Neutrophil (primary cell): ENCODE measurements around the gene SIGLEC8.
"Not testable (repeated sequence)": the region's sequence is repeated elsewhere in the genome, so short reads cannot be mapped to it uniquely, and the experiment has no call there.

Experiments used
- H3K27ac ChIP-seq: fragments of 200-600 bp; sonication (generic); 2 replicates; pipeline ENCODE4 v1.5.1; 2016; ENCODE audit warnings: mild to moderate bottlenecking, moderate library complexity
- H3K27me3 ChIP-seq: fragments of 200-600 bp; sonication (generic); 2 replicates; pipeline ENCODE4 v1.6.0; 2016; ENCODE audit warnings: mild to moderate bottlenecking
- H3K36me3 ChIP-seq: fragments of 200-600 bp; sonication (generic); 2 replicates; pipeline ENCODE4 v1.5.1; 2017
- H3K4me1 ChIP-seq, 2 experiments: fragments of 200-600 bp in 1 of 2; sonication (generic) in 1 of 2; 1 replicate in 1 of 2; 2 replicates in 1 of 2; pipeline versions ENCODE4 v1.5.1 to v1.6.1; 2013 to 2016; ENCODE audit warnings: low read depth in 1 of 2, low read length in 1 of 2, mild to moderate bottlenecking in 1 of 2, moderate library complexity in 1 of 2; ENCODE audit not compliant: control insufficient read depth in 1 of 2, insufficient read depth in 1 of 2
- H3K4me3 ChIP-seq, 2 experiments: fragments of 200-600 bp in 1 of 2; sonication (generic) in 1 of 2; 1 replicate in 1 of 2; 2 replicates in 1 of 2; pipeline ENCODE4 v1.5.1; 2013 to 2016; ENCODE audit warnings: low read depth in 1 of 2, low read length in 1 of 2, mild to moderate bottlenecking in 1 of 2, moderate library complexity in 1 of 2
- H3K9me3 ChIP-seq: fragments of 200-600 bp; sonication (generic); 2 replicates; pipeline ENCODE4 v1.5.1; 2016
- TF ChIP-seq, protein P1 (sequence below): fragments of 200-600 bp; sonication (generic); IDR thresholded peaks from 2 replicates; pipeline ENCODE4 v1.5.1; 2016; ENCODE audit warnings: antibody characterized with exemption

Gene SIGLEC8

DNA sequence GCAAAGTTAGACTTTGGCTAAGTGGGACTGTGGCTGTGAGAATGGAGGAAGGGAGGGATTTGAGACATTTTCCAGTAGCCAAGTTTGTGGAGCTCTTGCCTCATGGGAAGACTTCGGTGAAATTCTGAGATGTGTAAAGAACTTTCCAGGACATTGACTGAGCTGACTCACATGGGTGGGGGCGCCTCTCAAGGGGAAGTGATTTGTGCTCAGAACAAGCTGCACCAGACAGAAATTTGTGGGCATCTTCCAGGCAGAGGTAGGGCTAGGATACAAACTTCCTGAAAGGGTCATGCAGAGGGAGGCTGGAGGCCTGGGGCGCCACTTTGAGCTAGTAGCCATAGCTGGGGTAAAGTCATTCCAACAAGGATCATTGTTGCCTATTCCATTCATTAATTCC is 31.1 kb downstream of the SIGLEC8 start:
- no peaks in the 10 kb centered on the region for H3K27me3 ChIP-seq
- peaks cover 20 to 23% of the 10 kb centered on the region in 2 experiments for H3K4me1 ChIP-seq
- H3K27ac ChIP-seq = no peak overlapping the region
- H3K4me3 ChIP-seq = no peak overlapping the region
- H3K36me3 ChIP-seq = no peaks in the 10 kb centered on the region
- H3K9me3 ChIP-seq = no peaks in the 10 kb centered on the region
- TF ChIP-seq, protein P1, sequence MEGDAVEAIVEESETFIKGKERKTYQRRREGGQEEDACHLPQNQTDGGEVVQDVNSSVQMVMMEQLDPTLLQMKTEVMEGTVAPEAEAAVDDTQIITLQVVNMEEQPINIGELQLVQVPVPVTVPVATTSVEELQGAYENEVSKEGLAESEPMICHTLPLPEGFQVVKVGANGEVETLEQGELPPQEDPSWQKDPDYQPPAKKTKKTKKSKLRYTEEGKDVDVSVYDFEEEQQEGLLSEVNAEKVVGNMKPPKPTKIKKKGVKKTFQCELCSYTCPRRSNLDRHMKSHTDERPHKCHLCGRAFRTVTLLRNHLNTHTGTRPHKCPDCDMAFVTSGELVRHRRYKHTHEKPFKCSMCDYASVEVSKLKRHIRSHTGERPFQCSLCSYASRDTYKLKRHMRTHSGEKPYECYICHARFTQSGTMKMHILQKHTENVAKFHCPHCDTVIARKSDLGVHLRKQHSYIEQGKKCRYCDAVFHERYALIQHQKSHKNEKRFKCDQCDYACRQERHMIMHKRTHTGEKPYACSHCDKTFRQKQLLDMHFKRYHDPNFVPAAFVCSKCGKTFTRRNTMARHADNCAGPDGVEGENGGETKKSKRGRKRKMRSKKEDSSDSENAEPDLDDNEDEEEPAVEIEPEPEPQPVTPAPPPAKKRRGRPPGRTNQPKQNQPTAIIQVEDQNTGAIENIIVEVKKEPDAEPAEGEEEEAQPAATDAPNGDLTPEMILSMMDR = no peak

DNA sequence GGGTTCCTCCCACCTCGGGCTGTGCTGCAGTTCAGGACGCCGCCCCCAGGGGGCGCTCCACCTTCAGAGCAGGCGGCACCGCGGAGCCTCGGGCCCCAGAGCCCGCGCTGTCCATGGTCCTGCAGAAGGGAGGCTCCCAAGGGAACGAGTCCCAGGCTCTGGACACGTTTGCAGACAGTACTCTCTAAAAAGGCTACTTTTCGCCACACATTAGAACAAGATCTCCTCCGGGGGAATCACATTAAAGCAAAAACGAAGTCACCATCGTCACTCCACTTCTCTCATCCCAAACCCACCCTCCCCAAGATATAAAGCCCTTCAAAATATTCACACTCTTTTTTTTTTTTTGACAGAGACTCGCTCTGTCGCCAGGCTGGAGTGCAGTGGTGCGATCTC is 36.2 kb downstream of the SIGLEC8 start:
- peak overlapping the region; percentile 35 to 60 for H3K4me3 ChIP-seq
- H3K27ac ChIP-seq = peak overlapping the region; percentile 33
- H3K9me3 ChIP-seq = no peaks in the 10 kb centered on the region
- TF ChIP-seq, protein P1 = peak; percentile 98
- H3K36me3 ChIP-seq = no peaks in the 10 kb centered on the region
- H3K27me3 ChIP-seq = peaks cover 11% of the 10 kb centered on the region
- peaks cover 32% of the 10 kb centered on the region in 2 experiments for H3K4me1 ChIP-seq

DNA sequence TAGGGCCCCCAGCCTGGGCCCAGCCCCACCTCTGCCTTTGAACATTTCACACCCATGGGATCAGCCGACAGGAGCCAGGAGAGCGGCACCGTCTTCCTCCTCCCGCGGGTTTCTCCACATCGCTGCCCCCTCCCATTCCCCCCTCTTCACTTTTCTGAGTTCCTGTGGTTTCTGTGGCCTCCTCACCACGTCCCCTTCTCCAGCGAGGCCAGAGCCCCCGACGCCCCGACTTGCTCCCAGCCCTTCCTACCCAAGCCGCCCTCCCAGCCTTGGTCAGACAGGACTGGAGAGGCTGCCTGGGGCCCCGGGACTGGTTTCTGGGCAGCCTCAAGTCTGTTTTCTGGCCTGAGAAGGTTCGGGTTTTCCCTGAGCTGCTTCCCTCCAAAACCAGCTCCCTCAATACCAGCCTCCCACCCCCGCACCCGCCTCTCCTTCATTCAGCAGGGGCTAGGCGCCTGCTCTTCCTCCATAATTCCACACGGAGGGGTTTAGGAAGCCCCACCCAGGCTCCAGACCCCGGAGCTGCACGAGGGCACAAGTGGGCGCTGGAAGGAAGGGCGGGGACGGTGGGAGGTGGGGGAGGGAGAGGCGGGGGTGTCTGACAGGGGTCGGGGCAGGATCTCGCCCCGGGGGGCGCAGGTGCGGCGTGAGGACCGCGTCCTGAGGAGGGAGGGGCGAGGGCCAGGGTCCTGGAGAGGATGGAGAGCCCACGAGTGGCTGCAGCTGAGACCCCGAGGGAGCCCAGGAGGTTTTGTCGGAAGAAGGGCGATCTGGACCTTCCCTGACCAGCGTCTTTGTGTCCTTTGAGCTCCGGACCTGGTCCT is 36.8 kb downstream of the SIGLEC8 start:
- Histone ChIP-seq H3K27ac (peak overlapping the region; percentile 33), H3K4me1 (peaks cover 38 to 39% of the 10 kb centered on the region in 2 experiments), H3K9me3 (no peaks in the 10 kb centered on the region), H3K36me3 (no peaks in the 10 kb centered on the region), H3K4me3 (peak overlapping the region; percentile 35 to 60), H3K27me3 (peaks cover 11% of the 10 kb centered on the region)
- TF ChIP-seq, protein P1 = no peak

DNA sequence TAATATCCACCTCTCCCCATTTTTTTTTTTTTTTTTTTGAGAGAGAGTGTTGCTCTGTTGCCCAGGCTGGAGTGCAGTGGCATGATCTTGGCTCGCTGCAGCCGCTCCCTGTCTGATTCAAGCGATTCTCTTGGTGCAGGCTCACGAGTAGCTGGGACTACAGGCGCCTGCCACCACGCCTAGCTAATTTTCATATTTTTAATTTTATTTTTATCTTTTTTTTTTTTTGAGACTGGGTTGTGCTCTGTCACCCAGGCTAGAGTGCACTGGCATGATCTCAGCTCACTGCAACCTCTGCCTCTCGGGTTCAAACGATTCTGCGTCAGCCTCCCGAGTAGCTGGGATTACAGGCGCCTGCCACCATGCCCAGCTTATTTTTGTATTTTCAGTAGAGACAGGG is 37.7 kb downstream of the SIGLEC8 start:
- not testable (repeated sequence) for H3K4me3 ChIP-seq, H3K9me3 ChIP-seq, H3K27ac ChIP-seq, H3K36me3 ChIP-seq
- H3K27me3 ChIP-seq = peaks cover 11% of the 10 kb centered on the region
- peaks cover 43 to 45% of the 10 kb centered on the region in 2 experiments for H3K4me1 ChIP-seq

DNA sequence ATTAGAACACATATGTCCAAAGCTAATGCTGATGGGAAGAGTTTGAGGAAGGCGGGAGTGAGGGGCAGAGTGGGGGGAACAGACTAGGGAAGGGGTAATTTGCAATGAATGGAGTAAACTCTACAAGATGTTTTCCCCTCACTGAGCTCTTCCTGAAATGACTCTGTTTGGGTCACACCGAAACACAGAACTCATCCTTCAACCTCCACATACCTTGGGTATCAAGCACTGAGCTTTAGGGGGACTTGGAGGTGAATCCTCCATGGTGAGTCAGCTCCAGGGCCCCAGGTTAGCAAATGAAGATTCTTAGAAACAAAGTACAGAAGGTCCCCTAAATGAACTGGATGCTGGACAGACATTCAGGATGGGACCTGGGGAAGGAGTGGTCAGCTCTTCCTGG is 39.5 kb downstream of the SIGLEC8 start:
- Histone ChIP-seq H3K36me3 (peaks cover 19% of the 10 kb centered on the region), H3K27me3 (peaks cover 11% of the 10 kb centered on the region), H3K27ac (peak overlapping the region; percentile 98), H3K4me3 (no peak overlapping the region), H3K9me3 (no peaks in the 10 kb centered on the region), H3K4me1 (peaks cover 43 to 45% of the 10 kb centered on the region in 2 experiments)
- TF ChIP-seq, protein P1 = no peak

DNA sequence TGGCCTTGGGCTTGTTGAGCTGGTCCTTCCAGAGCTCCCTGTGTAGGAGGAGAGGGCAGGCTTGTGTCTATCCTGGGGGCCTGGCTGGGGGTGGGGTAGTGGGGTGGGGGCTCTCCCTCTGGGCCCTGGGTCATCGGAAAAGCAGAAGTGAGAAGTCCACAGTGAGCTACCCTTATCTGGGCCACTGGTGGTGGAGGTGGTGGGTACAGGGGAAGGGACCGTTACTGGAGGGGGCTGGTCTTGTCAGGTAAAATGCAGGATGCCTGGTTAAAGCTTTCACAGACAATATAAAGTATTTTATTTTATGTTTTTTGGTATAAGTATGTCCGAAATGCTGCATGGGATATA is 40.5 kb downstream of the SIGLEC8 start:
- peaks cover 43 to 45% of the 10 kb centered on the region in 2 experiments for H3K4me1 ChIP-seq
- peaks cover 28% of the 10 kb centered on the region for H3K36me3 ChIP-seq
- TF ChIP-seq, protein P1 = no peak
- no peaks in the 10 kb centered on the region for H3K9me3 ChIP-seq
- peaks cover 11% of the 10 kb centered on the region for H3K27me3 ChIP-seq
- peak overlapping the region; percentile 98 for H3K27ac ChIP-seq
- H3K4me3 ChIP-seq = peak overlapping the region; percentile 62 to 64
